Medulla oblongata (tissue), 1 donor: Measurements from ENCODE around the gene CTNND2.

Experiments used
- DNase-seq: peaks from one replicate; pipeline ENCODE4 v3.0.0-alpha.2; 2015; ENCODE audit errors: extremely low spot score

The CTNND2 gene

DNA sequence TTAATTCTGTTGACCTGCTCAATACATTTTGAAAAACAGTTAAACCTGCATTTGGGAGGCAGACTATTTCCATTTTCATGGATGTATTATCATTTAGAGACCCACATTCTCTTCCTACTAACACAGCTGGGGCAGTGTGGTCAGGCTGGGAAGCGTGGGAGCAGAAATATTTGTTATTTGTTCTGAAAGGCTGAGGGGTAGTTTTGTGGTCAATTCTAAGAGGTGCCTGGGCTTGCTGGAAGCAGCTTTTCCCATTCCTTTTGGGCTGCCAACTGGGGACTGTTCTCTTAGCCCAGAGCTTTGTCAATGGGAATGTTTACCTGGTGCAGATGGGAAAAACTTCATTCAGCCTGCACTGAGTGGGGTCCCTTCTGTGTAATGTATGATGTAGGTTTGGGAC is 971.8 kb downstream of the CTNND2 start:
- no peak for DNase-seq

DNA sequence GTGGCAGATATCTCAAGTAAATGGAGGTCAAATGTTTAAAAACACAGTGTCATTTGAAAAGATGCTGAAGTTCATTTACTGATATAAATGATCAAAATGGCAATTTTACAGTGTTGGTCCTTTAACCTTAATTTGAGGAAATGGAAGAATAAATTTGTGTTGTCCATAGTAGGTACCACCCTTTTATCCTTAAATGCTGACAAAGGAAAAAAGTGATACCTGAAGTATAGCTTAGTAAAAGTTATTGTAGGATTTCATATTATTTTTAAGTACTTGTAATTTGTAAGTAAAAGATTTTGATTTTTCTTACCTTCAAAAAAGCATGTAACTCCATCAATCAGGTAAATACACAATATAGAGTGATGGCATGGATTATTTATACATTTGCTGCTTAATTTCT is 976.6 kb downstream of the CTNND2 start:
- no peak for DNase-seq

DNA sequence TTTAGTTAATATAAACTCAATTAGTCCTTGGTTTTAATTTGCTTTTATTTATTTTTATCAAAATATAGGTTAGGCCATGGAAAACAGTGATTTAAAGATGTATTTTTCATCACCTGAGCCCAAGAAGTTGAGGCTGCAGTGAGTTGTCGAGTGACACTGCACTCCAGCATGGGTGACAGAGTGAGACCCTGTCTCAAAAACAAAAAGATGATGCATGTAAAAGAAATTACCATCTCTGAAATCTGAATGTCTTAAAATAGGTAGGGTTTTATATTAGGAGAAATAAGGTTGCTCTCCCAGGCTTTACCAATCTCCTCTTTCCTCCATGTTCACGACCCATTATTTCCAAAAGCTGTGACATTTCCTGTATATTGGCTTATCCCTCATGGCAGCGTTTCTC is 980.9 kb downstream of the CTNND2 start:
- DNase-seq: no peak
